ENCODE measurements around the gene SERPINA10. TPM values are rescaled to one million over a fixed set of nuclear protein-coding genes. Genes with fewer than 3 reads are reported as not detected.

SERPINA10 gene
- total and polyA plus RNA-seq, 10 of the 15 experiments (the other 5 are each of a cell fraction or from before 2014, with no cell fraction given): not detected

DNA sequence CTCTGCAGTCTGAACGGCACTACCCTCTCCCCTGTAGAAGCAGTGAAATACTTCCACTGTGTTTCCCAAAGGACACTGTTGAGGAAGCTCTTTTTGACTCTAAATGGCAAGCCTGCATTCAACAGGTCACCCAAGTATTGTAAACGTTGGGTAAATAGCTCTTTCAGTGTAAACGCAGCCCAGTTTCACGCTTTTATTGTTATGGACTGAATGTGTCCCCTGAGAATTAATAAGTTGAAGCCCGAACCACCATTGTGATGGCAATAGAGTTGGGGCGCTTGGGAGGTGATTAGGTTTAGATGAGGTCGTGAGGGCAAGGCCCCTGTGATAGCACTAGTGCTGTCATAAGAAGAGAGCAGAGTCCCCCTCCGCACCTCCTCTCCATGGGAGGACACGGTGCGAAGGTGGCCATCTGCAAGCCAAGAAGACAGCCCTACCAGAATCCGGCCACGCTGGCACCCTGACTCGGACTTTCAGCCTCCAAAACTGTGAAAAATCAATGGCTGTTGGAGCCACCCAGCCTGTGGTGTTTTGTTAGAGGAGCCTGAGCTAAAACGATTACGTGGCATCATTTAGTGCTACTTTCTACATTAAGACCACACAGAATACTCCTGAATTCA is 1.1 kb downstream of the SERPINA10 start:
- H4K20me1 ChIP-seq (ENCODE audit: control insufficient read depth, insufficient read depth): no peaks in the 10 kb centered on the region
- no peaks in the 10 kb centered on the region for H3K4me1 ChIP-seq (ENCODE audit: control insufficient read depth, insufficient read depth, low read length)
- no peak overlapping the region for H3K27ac ChIP-seq (ENCODE audit: control insufficient read depth, insufficient read depth)
- ChIA-PET CTCF (no interaction called here), SMC1A (ENCODE audit: uncharacterized antibody, unreplicated experiment) (interaction anchor here (0.9 kb wide), 1 partner anchor 37 kb away, joined by 3 read pairs; no protein-coding TSS in a partner anchor), RAD21 (ENCODE audit: unreplicated experiment) (no interaction called here), POLR2A (no interaction called here)
- FAIRE-seq: no peak
- H3K27me3 ChIP-seq (replicated peaks in 1 of 2; ENCODE audit: control insufficient read depth in 2 of 2, insufficient read depth in 2 of 2, low read length in 1 of 2): no peaks in the 10 kb centered on the region; a peak in 1 of 4 replicates
- no peaks in the 10 kb centered on the region for H3K36me3 ChIP-seq (ENCODE audit: control insufficient read depth in 2 of 2, insufficient read depth in 2 of 2, low read length in 1 of 2)
- H3K79me2 ChIP-seq (ENCODE audit: control insufficient read depth, insufficient read depth, low read length): no peaks in the 10 kb centered on the region
- ATAC-seq: no peak
- no peak overlapping the region for H3K4me2 ChIP-seq (ENCODE audit: control insufficient read depth, insufficient read depth)
- intact Hi-C loops (cut with micrococcal nuclease; ENCODE audit: unreplicated experiment) (no loop called here), in situ Hi-C loops (cut with MboI) (no loop called here)
- no TSS peak for BruUV-seq (replicated peaks)
- DNase-seq (ENCODE audit: low read depth, low spot score): no peak
- no peak overlapping the region for H3K9ac ChIP-seq (ENCODE audit: control insufficient read depth, insufficient read depth, low read length)
- 35% methylated on average over 15 of the region's 15 CpGs for WGBS (ENCODE audit: insufficient coverage, insufficient replicate concordance, low lambda C conversion rate, missing lambda C conversion rate)
- H3K9me3 ChIP-seq (replicated peaks; ENCODE audit: control insufficient read depth, insufficient read depth, low read length): no peaks in the 10 kb centered on the region; the same call in 2 of the 3 replicates
- TF ChIP-seq FOXM1 (IDR thresholded peaks at IDR 0.05; ENCODE audit: low read depth, low read length): no peak
- TF ChIP-seq HDAC2 (IDR thresholded peaks at IDR 0.05): no peak
- TF ChIP-seq, protein P1, sequence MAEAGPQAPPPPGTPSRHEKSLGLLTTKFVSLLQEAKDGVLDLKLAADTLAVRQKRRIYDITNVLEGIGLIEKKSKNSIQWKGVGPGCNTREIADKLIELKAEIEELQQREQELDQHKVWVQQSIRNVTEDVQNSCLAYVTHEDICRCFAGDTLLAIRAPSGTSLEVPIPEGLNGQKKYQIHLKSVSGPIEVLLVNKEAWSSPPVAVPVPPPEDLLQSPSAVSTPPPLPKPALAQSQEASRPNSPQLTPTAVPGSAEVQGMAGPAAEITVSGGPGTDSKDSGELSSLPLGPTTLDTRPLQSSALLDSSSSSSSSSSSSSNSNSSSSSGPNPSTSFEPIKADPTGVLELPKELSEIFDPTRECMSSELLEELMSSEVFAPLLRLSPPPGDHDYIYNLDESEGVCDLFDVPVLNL (IDR thresholded peaks at IDR 0.05; ENCODE audit: low read depth, low read length): no peak
- TF ChIP-seq, protein P2, sequence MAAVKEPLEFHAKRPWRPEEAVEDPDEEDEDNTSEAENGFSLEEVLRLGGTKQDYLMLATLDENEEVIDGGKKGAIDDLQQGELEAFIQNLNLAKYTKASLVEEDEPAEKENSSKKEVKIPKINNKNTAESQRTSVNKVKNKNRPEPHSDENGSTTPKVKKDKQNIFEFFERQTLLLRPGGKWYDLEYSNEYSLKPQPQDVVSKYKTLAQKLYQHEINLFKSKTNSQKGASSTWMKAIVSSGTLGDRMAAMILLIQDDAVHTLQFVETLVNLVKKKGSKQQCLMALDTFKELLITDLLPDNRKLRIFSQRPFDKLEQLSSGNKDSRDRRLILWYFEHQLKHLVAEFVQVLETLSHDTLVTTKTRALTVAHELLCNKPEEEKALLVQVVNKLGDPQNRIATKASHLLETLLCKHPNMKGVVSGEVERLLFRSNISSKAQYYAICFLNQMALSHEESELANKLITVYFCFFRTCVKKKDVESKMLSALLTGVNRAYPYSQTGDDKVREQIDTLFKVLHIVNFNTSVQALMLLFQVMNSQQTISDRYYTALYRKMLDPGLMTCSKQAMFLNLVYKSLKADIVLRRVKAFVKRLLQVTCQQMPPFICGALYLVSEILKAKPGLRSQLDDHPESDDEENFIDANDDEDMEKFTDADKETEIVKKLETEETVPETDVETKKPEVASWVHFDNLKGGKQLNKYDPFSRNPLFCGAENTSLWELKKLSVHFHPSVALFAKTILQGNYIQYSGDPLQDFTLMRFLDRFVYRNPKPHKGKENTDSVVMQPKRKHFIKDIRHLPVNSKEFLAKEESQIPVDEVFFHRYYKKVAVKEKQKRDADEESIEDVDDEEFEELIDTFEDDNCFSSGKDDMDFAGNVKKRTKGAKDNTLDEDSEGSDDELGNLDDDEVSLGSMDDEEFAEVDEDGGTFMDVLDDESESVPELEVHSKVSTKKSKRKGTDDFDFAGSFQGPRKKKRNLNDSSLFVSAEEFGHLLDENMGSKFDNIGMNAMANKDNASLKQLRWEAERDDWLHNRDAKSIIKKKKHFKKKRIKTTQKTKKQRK (IDR thresholded peaks at IDR 0.05; ENCODE audit: low read depth, low read length): no peak
- no peak for TF ChIP-seq SIX5 (IDR thresholded peaks at IDR 0.05; ENCODE audit: low read depth, low read length, severe bottlenecking)
- no peak for TF ChIP-seq SUPT20H (IDR thresholded peaks at IDR 0.05; ENCODE audit: borderline replicate concordance, control insufficient read depth, low read depth, low read length)
- TF ChIP-seq MTA2 (IDR thresholded peaks at IDR 0.05; ENCODE audit: low read depth): no peak
- no peak for TF ChIP-seq HCFC1 (IDR thresholded peaks at IDR 0.05; ENCODE audit: low read length)
- no peak for TF ChIP-seq HDAC6 (IDR thresholded peaks at IDR 0.05; ENCODE audit: unreplicated experiment)
- H3K4me3 ChIP-seq: no peak overlapping the region
- H2AFZ ChIP-seq (ENCODE audit: control insufficient read depth, low read depth, low read length): no peak overlapping the region

All from GM12878 (cell line).